ENCODE data around the gene POLR2J3.
"Not testable (repeated sequence)": the region's sequence is repeated elsewhere in the genome, so short reads cannot be mapped to it uniquely, and the experiment has no call there.

The POLR2J3 gene

DNA sequence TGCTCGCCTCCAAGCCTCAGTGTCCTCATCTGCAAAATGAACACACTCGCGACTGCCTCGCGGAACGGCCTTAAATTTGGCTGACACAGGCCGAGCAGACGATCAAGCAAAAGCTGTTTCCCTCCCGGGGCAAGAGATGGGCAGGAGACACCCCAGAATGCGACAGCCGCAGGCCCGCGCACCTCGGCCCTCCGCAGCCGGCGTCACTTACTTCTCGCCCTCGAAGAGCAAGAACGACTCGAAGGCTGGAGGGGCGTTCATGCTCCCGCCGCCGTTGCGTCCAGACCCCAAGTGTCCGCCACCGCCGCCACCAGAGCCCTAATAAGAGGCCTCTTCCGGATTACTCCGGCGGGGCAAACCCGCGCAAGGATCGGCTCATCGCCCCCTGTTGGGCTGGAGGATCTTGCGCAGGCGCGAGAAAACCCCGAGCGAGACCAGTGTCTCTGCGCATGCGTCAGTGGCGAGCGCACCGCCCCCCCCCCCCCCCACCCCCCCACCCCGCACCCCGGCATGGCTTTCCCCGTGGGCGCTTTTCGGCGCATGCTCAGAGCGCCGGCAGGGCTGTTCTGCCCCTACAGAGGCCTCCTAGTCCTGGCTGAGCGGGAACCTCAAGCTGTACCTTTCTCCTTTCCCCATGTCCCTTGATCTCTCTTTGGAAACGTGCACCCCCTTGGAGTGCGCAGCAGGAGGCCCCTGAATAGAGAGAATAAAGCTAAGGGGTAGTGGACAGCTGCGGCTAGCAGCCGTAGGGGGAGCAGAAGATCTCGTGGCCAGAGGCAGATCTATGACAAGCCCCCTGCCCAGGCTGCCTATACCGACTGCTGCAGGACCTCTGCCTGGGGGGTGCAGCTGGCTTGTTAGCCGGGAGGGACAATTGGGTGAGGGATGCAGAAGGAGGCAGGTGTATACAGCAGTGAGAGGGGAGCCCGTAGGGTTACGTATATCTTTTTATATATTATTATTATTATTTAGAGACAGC lies at the start of gene POLR2J3:
Gene POLR2J3, minus strand, starts transcription at position 323 of the 979 bp plus-strand sequence. Its CDS starts 62 bp downstream, at position 261.
- not testable (repeated sequence) for DNase-seq

DNA sequence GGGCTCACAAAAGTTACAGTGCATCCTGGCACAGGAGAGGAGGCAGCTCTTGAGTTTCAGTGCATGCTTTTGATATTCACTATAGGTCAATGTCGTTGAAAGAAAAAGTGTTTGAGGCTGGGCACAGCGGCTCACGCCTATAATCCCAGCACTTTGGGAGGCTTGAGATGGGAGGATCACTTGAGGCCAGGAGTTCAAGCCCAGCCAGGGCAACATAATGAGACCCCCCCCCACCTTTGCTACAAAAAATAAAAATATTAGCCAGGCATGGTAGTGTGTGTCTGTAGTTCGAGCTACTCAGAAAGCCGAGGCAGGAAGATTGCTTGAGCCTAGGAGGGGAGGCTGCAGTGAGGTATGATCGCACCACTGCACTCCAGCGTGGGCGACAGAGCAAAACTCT lies 45.7 kb upstream of the POLR2J3 start:
- not testable (repeated sequence) for DNase-seq

DNA sequence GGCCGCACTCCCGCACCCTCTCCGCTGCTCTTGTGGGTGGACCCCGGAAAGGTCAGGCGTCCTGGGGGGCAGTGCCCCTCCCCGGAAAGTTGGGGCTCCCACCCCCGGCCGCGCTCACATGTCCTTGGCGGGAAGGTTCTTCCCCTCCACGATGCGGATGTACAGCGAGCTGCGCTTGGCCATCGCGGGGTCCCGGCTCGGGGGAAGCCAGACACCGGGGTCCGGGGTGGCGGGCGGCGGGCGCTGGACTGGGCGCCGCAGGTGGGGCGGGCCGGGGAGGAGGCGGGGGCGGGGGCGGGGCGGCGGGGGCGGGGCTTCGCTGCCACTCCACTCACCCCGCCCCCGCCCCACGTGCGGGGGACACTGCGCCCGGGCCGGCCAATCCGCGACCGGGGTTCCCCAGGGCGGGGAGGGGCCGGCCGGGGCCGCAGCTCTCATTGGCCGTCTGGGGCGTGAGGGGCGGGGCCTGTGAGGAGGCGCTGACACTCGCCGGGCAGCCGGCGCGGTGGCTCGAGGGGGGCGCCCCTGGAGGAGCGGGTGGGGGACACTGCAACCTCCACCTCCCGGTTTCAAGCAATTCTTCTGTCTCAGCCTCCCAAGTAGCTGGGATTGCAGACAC lies 44.2 kb upstream of the POLR2J3 start, which contains the start of gene RASA4:
Gene RASA4, minus strand, starts transcription at position 250 of the 619 bp plus-strand sequence. Its CDS starts 67 bp downstream, at position 183.
- not testable (repeated sequence) for DNase-seq

DNA sequence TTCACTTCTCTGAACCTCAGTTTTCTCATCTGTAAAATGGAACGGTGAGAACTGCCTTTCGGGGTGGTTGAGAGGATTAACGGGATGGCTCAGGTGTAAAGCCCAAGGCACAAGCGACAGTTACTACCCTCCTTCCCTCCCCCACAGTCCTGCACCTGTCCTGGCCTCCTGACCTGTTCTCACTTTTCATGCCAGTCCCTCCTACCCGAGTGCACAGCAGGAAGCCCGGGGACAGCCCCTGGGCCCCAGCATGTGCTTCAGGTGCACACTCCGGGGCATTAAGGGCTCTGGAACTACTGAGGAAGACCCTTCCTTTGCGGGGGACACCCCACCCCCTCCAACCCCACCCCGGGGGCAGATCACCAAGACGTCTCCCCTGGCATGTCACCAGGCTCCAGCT lies 43.5 kb upstream of the POLR2J3 start:
- DNase-seq: not testable (repeated sequence)

GRCh38 chr7:102614873-102615272 lies 42.5 kb upstream of the POLR2J3 start:
- not testable (repeated sequence) for DNase-seq

DNA sequence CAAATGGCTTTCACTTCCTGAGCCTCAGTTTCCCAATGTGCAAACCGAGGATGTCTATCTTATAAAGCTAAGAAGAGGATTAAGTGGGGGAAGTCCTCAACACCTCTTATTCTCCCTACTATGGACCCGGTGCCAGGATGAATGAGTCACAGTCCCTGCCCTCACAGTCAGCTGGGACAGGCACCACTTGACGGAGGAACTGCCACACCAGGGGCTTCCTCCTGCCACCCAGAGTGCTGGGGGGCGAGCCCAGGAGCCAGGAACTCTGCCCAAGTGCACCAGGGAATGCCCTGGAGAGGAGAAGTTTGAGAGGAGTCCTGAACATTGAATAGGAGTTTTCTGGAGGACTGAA lies 41.9 kb upstream of the POLR2J3 start:
- not testable (repeated sequence) for DNase-seq

- DNase-seq: not testable (repeated sequence)
Measured at GRCh38 chr7:102613575-102614345, 41.4 kb upstream of the POLR2J3 start.

GRCh38 chr7:102611675-102612325 lies 39.4 kb upstream of the POLR2J3 start:
- not testable (repeated sequence) for DNase-seq

GRCh38 chr7:102611013-102611674 lies 38.8 kb upstream of the POLR2J3 start:
- not testable (repeated sequence) for DNase-seq

DNA sequence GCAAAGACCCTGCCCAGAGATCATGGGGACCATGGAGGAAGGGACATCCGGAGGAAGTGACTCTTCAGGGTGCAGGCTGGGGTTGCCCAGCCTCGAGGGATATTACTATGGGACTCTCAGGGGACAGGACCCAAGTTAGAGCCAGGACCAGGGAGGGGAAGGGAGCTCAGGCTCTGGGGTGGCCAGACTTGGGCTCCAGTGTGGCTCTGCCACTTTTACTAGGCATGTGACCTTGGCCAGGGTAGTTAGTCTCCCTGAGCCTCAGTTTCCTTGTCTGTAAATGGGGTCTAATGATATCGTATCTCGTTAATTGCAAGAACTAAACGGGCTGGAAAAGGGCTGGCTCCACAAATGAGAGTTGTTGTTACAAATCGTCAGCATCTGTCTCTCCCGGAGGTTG lies 38.1 kb upstream of the POLR2J3 start:
- DNase-seq: not testable (repeated sequence)

- DNase-seq: not testable (repeated sequence)
Measured at GRCh38 chr7:102609734-102610133, 37.4 kb upstream of the POLR2J3 start.

DNA sequence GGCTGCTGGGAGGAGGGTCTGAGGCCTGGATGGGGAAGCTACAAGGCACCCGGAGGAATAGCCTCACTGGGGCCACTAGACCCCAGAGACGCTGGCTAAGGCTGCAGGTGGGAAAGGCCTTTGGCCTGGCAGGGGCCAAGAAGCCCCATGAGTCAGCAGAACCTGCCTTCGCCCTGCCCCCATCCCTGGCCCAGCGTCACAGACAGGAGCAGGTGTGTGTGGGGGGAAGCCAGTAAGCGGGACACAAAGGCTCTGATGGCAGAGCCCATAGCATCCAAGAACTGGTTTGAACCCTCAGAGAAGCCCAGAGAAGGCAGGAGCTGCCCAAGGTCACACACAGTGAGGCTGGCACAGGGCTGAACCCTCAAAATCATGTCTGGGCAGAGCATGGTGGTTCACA lies 34.5 kb upstream of the POLR2J3 start:
- not testable (repeated sequence) for DNase-seq

DNA sequence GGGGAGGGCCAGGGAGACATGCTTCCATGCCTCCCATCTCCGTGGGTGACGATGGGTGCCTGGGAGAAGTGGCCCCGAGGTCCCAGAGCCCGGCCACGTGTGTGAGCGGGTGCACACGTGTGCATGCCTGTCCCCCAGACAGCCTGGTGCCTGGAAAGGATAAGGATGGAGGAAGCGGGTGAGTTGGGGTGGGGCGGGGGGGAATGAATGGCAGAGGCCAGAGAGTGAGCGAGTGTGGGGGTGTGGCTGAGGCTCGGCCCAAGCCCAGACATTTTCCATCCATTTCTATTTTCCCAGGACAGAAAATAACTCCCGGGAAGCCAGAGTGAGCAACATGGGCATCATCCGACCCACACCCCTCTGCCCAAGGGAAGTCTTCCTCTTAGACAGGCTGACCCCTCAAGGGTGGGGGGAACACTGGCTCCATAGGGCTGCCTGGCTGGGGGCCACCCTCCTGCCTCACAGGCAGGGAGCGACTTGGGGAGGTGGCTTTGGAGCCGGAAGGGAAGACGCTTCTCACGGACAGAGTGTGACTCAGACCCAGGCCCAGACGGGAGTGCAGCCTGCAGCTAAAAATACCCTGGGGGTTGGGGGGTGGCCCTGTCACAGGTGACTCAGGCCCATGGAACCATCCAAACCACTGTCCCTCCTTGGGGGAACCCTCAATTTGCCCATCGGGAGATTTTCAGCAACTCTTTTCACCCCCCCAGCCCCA lies 32.2 kb upstream of the POLR2J3 start:
- DNase-seq: not testable (repeated sequence)

DNA sequence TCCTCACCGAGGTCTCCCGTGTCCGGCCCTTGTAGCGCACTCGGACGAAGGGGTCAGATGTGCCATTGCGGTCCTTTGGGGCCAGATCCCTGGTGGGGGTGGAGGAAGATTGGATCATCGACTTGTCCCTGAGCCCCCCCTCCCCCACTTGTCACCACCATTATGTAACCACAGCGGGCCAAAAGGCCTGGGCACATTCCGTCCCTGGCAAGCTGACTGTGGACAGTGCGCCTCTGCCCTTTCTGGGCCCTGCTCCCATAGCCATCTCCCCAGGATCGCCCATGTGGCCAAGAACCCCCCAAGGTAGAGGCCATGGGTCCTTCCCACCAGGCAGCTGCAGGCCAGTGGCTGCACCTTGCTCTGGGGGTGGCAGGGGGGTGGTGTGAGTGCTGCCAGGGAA lies 29.9 kb upstream of the POLR2J3 start:
- DNase-seq: not testable (repeated sequence)

DNA sequence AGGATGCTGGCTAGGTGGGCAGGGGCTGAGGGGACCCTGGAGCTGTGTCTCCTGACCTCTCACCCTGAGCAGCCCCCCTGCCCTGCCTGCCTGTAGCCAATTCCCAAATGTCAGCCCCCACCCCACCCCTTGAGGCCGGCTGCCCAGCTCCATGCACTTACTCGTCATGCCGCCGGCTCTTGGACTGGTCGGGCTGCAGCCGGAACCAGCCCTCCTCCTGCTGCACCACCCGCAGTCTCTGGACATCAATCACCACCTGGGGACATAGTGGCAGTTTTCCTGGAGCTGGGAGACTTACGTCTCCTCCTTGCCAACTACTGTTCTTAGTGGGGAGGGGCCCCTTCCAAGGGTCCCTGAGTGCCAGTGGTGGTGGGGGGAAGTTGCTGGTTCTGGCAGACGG lies 27.3 kb upstream of the POLR2J3 start:
- not testable (repeated sequence) for DNase-seq

DNA sequence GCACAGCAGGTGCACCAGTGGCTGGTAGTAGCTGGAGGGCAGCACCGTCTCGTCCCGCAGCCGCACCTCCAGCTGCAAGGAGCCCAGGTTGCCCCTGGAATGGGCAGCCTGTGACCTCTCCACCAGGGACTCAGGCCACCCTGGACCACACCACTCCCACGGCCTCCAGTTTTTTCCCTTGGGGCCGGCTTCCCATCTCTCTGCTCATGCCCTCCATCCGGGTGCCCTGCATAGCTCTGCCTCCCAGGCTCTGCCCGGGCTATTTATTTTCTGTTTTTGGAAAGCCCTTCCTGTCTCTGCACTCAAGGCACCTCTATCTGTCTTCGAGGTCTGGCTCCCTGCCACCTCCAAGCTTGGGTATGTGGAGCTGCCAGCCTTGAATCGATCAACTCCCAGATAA lies 23.7 kb upstream of the POLR2J3 start:
- DNase-seq: not testable (repeated sequence)

- DNase-seq: not testable (repeated sequence)
Measured at GRCh38 chr7:102593637-102594334, 21.4 kb upstream of the POLR2J3 start.

DNA sequence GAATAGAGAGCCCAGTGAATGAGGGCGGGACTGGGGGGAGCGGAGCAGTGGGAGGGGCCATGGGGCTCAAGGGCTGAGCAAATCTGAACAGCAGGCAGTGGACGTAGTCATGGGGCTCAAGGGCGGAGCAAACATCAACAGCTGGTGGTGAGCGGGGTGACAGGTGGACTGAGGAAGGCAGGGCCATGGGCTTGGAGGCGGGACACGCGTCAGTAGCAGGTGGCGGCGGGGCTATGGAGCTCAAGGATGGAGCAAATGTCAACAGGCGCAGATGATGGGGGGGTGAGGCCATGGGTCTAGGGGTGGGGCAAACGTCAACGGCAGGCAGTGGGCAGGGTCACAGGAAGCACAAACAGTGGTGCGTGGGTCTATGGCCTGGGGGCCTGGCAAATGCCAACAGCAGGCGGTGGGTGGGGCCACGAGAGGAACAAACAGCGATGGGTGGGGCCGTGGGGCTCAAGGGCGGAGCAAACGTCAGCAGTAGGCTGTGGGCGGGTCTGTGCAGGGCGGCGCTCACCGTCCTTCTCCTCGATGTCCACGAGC lies 20.2 kb upstream of the POLR2J3 start:
- DNase-seq: not testable (repeated sequence)

- not testable (repeated sequence) for DNase-seq
Measured at GRCh38 chr7:102589857-102590256, 17.5 kb upstream of the POLR2J3 start.

DNA sequence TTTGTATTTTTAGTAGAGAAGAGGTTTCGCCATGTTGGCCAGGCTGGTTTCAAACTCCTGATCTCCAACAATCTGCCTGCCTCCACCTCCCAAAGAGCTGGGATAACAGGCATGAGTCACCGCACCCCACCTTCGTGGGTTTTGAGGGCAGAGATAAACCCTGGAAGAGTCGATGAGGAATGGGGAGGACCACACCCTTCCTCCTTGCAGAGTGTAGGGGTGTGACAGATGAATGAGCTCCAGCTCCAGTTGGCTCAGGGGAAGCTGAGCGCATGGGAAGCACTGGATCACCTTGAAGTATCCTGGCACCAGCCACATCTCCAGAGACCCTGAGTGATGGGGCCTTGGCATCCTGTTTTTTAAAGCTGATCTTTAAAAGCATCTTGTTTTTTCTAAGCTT lies 11.1 kb upstream of the POLR2J3 start:
- not testable (repeated sequence) for DNase-seq

Data from DMS79 (cell line).